Stomach (tissue), 4 donors: Measurements from ENCODE around the gene CSNK1E.

ENCODE experiments used
- CTCF ChIP-seq, 7 experiments: fragments of 450-650 bp in 4 of 7; fragments of 200-600 bp in 3 of 7; sonication (generic) in 3 of 7; IDR thresholded peaks; one replicate each; pipeline ENCODE4 v1.5.1; 2016 to 2019; ENCODE audit warnings: antibody characterized with exemption in 7 of 7, control low read depth in 2 of 7, mild to moderate bottlenecking in 1 of 7
- EP300 ChIP-seq: sonication (generic); formaldehyde crosslinking; IDR thresholded peaks from one replicate; pipeline ENCODE4 v1.6.1; 2017; ENCODE audit warnings: antibody characterized with exemption

GRCh38 chr22:38318792-38319773 lies 1.9 kb upstream of the CSNK1E start:
- TF ChIP-seq CTCF (IDR thresholded peaks at IDR 0.05), result no peak
- TF ChIP-seq EP300, result no peak
